ENCODE results near the gene STAP1. TPM values are rescaled to one million over a fixed set of nuclear protein-coding genes. Genes with fewer than 3 reads are reported as not detected.

STAP1 gene
- total RNA-seq, 6 donors from 2014 or later: 0.89 to 2.7 (median 1.7) TPM; not detected in 2

DNA sequence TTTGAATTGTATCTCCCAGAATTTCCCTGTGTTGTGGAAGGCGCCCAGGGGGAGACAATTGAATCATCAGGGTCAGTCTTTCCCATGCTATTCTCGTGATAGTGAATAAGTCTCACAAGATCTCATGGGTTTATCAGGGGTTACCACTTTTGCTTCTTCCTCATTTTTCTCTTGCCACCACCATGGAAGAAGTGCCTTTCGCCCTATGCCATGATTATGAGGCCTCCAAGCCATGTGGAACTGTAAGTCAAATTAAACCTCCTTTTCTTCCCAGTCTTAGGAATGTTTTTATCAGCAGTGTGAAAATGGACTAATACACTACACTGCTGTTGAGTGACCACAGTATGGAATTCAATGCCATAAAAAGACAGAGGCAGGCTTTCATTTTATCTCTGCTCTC lies 25.4 kb upstream of the STAP1 start:
- Histone ChIP-seq H3K36me3 (peaks cover 15 to 90% (median 40%) of the 10 kb centered on the region in 4 donors), H3K4me1 (no peaks in the 10 kb centered on the region), H3K27ac (no peak overlapping the region), H3K27me3 (no peaks in the 10 kb centered on the region), H3K9me3 (no peaks in the 10 kb centered on the region), H3K4me3 (no peak overlapping the region)
- no peak for ATAC-seq (ENCODE audit: low FRiP score in 2 of 2)
- 99 to 100% methylated on average over 3 of the region's 3 CpGs for WGBS, 2 donors
- no peak for DNase-seq
- TF ChIP-seq POLR2A (IDR thresholded peaks at IDR 0.05) (no peak), EP300 (IDR thresholded peaks at IDR 0.05) (no peak), POLR2AphosphoS5 (IDR thresholded peaks at IDR 0.05) (no peak)
- TF ChIP-seq, protein P1, sequence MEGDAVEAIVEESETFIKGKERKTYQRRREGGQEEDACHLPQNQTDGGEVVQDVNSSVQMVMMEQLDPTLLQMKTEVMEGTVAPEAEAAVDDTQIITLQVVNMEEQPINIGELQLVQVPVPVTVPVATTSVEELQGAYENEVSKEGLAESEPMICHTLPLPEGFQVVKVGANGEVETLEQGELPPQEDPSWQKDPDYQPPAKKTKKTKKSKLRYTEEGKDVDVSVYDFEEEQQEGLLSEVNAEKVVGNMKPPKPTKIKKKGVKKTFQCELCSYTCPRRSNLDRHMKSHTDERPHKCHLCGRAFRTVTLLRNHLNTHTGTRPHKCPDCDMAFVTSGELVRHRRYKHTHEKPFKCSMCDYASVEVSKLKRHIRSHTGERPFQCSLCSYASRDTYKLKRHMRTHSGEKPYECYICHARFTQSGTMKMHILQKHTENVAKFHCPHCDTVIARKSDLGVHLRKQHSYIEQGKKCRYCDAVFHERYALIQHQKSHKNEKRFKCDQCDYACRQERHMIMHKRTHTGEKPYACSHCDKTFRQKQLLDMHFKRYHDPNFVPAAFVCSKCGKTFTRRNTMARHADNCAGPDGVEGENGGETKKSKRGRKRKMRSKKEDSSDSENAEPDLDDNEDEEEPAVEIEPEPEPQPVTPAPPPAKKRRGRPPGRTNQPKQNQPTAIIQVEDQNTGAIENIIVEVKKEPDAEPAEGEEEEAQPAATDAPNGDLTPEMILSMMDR (IDR thresholded peaks at IDR 0.05): no peak

DNA sequence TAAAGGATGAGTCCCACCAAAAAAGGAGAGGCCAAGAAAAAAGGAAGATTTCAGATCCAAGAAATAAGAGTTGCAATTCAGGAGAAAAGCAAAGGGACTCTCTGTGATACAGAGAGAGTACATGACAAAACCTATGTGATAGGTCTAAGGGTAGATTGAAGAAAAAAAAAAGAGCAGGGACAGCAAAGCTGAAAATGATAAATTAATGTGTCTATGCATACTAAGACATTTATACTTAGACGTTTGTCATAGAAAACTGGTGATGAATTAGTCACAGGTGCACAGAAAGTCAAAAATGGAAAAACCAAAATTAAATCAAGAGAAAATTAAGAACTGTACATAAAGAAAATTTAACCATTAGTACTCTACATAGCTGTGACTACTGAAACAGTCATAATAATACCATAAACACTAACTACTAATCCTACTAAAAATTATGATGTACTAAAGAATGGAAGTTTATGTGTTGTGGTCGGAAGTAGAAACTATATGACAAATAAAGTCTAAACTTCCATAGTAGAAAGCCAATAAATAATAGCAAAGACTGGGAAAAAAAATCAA lies 23.2 kb upstream of the STAP1 start:
- ATAC-seq (ENCODE audit: low FRiP score in 2 of 2): no peak
- no peak for DNase-seq
- Histone ChIP-seq H3K4me1 (no peaks in the 10 kb centered on the region), H3K27ac (no peak overlapping the region), H3K27me3 (no peaks in the 10 kb centered on the region), H3K4me3 (no peak overlapping the region), H3K9me3 (no peaks in the 10 kb centered on the region), H3K36me3 (peaks cover 11 to 90% (median 36%) of the 10 kb centered on the region in 4 donors)
- WGBS, 2 donors: 90% methylated on average over 2 of the region's 2 CpGs
- TF ChIP-seq EP300 (IDR thresholded peaks at IDR 0.05) (no peak), POLR2AphosphoS5 (IDR thresholded peaks at IDR 0.05) (no peak), POLR2A (IDR thresholded peaks at IDR 0.05) (no peak)
- TF ChIP-seq, protein P1 (IDR thresholded peaks at IDR 0.05): no peak

DNA sequence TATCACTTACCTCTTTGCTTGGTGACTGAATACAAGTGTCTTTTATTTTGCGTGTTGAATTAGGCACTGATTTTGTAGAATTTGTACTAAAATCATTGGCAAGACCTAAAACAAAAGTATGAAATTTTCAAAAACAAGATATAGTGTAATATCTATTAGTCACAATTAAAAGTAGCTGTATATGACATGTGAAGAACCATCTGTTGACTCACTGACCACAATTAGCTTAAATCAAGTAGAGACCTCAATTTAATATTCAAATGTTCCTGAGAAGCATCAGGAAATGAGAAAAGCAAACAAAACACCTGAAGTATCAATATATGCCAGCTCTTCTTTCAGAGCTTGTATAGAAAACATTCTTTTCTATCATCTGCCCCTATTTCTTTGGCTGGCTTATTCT lies 18.7 kb upstream of the STAP1 start:
- no peak for DNase-seq
- H3K9me3 ChIP-seq: no peaks in the 10 kb centered on the region
- 96 to 100% methylated on average over 1 of the region's 1 CpG for WGBS, 2 donors
- H3K4me1 ChIP-seq: peaks cover 0 to 29% (median 16%) of the 10 kb centered on the region in 4 donors
- no peak for ATAC-seq (ENCODE audit: low FRiP score in 2 of 2)
- no peak overlapping the region for H3K27ac ChIP-seq
- H3K36me3 ChIP-seq: peaks cover 5 to 59% (median 16%) of the 10 kb centered on the region in 4 donors
- TF ChIP-seq POLR2AphosphoS5 (IDR thresholded peaks at IDR 0.05) (no peak), EP300 (IDR thresholded peaks at IDR 0.05) (no peak), POLR2A (IDR thresholded peaks at IDR 0.05) (no peak)
- TF ChIP-seq, protein P1 (IDR thresholded peaks at IDR 0.05): no peak
- no peak overlapping the region for H3K4me3 ChIP-seq
- H3K27me3 ChIP-seq: no peaks in the 10 kb centered on the region

DNA sequence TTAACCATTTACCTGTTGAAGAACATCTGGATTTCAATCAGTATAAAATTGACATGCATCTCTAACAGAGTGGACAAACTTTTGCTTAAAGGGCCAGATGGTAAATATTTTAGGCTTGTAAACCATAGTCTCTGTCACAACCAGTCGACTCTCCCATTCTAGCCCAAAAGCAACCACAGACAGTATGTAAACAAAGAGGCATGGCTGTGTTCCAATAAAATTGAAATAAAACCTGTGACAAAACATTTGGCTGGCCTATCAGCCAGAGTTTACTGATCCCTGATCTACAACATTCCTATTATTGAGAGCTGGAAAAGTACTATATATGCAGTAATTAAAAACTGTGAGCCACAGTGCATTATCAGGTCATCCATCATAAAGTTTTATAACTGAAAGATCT lies 16.5 kb upstream of the STAP1 start:
- ATAC-seq (ENCODE audit: low FRiP score in 2 of 2): no peak
- WGBS, 2 donors: 26 to 32% methylated on average over 1 of the region's 1 CpG
- Histone ChIP-seq H3K27me3 (no peaks in the 10 kb centered on the region), H3K36me3 (peaks cover 5 to 40% (median 12%) of the 10 kb centered on the region in 4 donors), H3K27ac (no peak overlapping the region), H3K4me1 (peaks cover 0 to 35% (median 20%) of the 10 kb centered on the region in 4 donors), H3K9me3 (no peaks in the 10 kb centered on the region), H3K4me3 (no peak overlapping the region)
- TF ChIP-seq POLR2AphosphoS5 (IDR thresholded peaks at IDR 0.05): no peak
- TF ChIP-seq EP300 (IDR thresholded peaks at IDR 0.05): no peak
- TF ChIP-seq, protein P1 (IDR thresholded peaks at IDR 0.05): no peak
- no peak for TF ChIP-seq POLR2A (IDR thresholded peaks at IDR 0.05)
- DNase-seq: no peak

Measured in upper lobe of left lung (tissue), 6 donors.